Activated CD8-positive, alpha-beta memory T cell treated with anti-CD3 and anti-CD28 coated beads, Interleukin-2, amount 50 U/mL, for 24 hours (primary cell): ENCODE results near the gene LCE1C.

Source experiments
- DNase-seq: peaks from one replicate; pipeline ENCODE4 v3.0.0-alpha.2; 2020; ENCODE audit errors: extremely low read depth

The LCE1C gene, protein sequence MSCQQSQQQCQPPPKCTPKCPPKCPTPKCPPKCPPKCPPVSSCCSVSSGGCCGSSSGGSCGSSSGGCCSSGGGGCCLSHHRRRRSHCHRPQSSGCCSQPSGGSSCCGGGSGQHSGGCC

DNA sequence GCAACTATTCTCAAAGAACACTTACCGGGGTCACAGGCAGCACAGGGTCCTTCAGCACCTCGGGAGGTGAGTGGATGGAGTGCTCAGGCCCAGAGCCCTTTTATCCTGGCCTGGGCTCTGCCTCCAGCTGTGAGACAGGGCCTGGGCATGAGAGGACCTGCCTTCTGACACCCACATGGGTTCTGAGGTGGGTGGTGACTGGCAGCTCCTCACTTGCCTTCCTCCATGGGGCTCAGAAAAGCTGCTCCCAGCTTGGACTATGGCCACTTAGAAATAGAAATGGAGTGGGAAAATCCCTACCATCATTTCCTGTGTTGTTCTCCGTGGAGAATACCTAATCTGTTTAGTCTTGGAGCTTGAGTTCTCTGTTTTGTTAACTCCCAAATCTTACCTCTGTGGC is at the start of gene LCE1C:
Gene LCE1C (minus strand): TSS at position 76 of the 400 bp plus-strand sequence. CDS start 1,173 bp downstream, outside the sequence.
- DNase-seq = no peak

- DNase-seq = no peak
Measured at GRCh38 chr1:152855661-152856060, 49.2 kb upstream of the LCE1C start.

GRCh38 chr1:152842556-152842955 is 36.1 kb upstream of the LCE1C start, which contains the start of gene LCE6A:
TSS of gene LCE6A (plus strand) at chr1:152842856. CDS start at chr1:152843521, 665 bp downstream.
- no peak for DNase-seq

- DNase-seq = no peak
Measured at GRCh38 chr1:152836870-152837269, 30.4 kb upstream of the LCE1C start.

- DNase-seq = no peak
Measured at GRCh38 chr1:152827173-152827572, 20.7 kb upstream of the LCE1C start, which contains the start of gene LCE1A. TSS of gene LCE1A (plus strand) at chr1:152827473. CDS start at chr1:152827473, 0 bp downstream.

DNA sequence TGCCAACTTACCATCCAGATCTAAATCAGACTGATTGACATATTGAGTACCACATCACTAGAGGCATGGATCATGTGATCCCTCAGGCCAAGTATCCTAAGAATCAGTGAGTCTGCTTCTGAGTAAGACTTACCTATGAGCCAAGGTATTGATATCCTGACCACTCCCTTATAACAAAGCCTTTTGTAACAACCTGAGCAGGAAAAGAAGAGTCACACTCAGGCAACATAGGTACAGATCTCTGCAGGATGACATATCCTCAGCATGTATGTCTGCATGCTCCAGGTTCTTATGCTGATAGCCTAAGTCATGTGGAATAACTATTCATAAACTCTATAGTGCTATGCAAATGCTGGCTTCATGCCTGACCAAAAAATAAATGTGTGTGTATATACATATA is 18.5 kb upstream of the LCE1C start:
- DNase-seq = no peak

- DNase-seq = no peak
Measured at GRCh38 chr1:152823294-152823693, 16.8 kb upstream of the LCE1C start.

DNA sequence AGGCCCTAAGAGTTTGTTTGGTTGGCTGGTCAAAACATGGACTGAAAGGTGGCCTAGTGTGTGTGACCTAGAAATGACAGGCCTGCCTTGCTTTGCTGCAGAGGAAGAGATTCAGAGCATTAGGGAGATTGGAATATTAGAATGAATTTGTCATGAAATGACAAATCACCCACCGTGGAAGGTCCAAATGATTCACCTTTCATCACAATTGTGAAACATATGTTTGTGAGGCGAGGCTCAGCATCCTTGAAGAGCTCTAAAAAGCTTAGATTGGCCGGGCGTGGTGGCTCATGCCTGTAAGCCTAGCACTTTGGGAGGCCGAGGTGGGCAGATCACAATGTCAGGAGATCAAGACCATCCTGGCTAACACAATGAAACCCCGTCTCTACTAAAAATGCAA is 10.9 kb upstream of the LCE1C start:
- DNase-seq = no peak

- no peak for DNase-seq
Measured at GRCh38 chr1:152811671-152812070, 5.2 kb upstream of the LCE1C start, which contains the start of gene LCE1B. TSS of gene LCE1B (plus strand) at chr1:152811971. CDS start at chr1:152812447, 476 bp downstream.

- no peak for DNase-seq
Measured at GRCh38 chr1:152811050-152811449, 4.6 kb upstream of the LCE1C start.

GRCh38 chr1:152801333-152801732 is 5.1 kb downstream of the LCE1C start:
- DNase-seq = no peak

DNA sequence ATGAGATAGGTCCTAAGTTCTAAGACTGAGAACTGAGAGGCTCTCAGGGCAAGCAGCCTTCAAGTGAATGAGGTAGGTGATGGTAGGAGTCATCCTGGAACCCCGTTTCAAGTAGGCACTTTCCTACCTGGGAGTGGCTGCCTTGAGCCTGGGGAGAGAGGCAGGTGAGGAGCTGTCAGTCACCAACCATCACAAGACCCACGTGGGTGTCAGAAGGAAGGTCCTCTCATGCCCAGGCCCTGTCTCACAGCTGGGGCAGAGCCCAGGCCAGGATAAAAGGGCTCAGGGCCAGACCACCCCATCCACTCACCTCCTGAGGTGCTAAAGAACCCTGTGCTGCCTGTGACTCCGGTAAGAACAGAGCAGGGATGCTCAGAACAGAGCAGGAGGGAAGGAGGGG is 10.0 kb downstream of the LCE1C start, which contains the start of gene LCE1D:
Gene LCE1D (plus strand): TSS at position 301 of the 400 bp plus-strand sequence. CDS start 1,074 bp downstream, outside the sequence.
- no peak for DNase-seq

DNA sequence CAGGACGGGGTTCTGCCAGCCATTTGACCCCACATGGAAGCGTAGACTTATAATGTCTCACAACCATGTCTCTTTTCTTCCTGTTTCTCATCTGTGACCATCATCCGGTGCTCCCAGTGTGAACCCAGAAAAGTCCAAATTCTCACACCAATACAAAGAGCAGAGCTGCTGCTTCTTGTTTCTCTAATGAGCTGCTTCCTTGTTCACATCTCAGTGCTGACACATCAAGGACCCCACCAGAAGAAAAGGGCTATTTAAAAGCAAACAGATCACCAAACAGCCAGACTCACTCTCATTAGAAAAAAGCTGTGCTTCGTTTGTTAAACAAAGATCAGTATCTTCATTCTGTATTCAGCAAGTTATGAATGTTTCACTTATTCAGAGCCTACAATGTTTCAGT is 10.8 kb downstream of the LCE1C start:
- no peak for DNase-seq

DNA sequence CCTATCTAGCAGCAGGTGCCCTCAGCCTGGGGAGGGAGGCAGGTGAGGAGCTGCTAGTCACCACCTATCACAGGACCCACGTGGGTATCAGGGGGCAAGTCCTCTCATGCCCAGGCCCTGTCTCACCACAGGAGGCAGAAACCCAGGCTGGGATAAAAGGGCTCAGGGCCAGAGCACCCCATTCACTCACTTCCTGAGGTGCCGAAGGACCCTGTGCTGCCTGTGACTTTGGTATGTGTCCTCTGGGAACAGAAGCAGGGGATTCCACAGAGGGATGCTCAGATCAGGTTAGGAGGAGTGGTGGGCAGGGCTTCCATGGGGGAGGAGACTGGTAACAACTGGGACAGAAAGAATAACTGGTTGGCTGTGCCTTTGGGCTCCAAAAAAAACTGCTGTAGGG is 20.4 kb downstream of the LCE1C start, which contains the start of gene LCE1E:
Gene LCE1E (plus strand): TSS at position 181 of the 400 bp plus-strand sequence. CDS start 1,043 bp downstream, outside the sequence.
- DNase-seq = no peak

- no peak for DNase-seq
Measured at GRCh38 chr1:152783095-152783494, 23.4 kb downstream of the LCE1C start.

- no peak for DNase-seq
Measured at GRCh38 chr1:152777510-152778137, 28.8 kb downstream of the LCE1C start.

DNA sequence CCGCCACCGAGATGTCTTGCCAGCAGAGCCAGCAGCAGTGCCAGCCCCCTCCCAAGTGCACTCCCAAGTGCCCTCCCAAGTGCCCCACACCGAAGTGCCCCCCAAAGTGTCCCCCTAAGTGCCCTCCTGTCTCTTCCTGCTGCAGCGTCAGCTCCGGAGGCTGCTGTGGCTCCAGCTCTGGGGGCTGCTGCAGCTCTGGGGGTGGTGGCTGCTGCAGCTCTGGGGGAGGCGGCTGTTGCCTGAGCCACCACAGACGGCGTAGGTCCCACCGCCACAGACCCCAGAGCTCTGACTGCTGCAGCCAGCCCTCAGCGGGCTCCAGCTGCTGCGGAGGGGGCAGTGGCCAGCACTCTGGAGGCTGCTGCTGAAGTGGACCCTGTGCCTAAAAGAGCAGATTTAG is 30.1 kb downstream of the LCE1C start:
- DNase-seq = no peak

GRCh38 chr1:152774875-152775274 is 31.6 kb downstream of the LCE1C start, which contains the start of gene LCE1F:
TSS of gene LCE1F (plus strand) at chr1:152775140. CDS start at chr1:152776372, 1,232 bp downstream.
- no peak for DNase-seq

- DNase-seq = no peak
Measured at GRCh38 chr1:152770411-152770810, 36.0 kb downstream of the LCE1C start.

DNA sequence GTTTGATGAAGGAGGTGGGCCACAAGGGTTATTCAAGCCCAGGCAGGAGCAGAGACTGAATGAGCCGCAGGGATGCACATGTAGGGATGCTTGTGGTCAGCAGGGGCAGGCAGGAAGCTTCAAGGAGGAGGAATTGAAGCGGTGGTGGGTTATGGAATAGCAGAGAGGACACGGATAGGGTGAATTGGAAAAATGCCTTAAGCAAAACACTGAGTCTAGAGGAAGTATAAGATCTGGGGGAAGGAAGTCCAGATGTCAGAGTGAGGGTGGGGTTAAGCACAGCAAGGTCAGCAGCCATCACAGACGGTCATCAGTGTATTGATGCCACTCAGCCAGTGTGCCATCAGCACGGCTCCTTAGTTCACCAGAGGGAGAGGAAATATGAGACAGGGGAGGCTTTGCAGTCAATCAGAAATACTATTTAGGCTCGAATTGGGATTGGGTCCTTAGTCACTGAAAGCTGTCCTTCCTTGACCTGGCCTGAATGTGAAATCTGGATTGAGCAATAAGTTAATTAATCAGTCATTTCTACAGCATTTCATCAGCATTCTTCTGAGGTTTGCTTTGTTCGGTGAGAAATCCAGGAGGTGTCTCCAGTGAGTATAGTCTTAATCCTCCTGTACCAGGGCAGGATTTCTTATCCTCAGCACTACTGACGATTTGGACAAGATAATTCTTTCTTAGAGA is 37.5 kb downstream of the LCE1C start:
- no peak for DNase-seq

- DNase-seq = no peak
Measured at GRCh38 chr1:152761609-152762213, 44.7 kb downstream of the LCE1C start.

DNA sequence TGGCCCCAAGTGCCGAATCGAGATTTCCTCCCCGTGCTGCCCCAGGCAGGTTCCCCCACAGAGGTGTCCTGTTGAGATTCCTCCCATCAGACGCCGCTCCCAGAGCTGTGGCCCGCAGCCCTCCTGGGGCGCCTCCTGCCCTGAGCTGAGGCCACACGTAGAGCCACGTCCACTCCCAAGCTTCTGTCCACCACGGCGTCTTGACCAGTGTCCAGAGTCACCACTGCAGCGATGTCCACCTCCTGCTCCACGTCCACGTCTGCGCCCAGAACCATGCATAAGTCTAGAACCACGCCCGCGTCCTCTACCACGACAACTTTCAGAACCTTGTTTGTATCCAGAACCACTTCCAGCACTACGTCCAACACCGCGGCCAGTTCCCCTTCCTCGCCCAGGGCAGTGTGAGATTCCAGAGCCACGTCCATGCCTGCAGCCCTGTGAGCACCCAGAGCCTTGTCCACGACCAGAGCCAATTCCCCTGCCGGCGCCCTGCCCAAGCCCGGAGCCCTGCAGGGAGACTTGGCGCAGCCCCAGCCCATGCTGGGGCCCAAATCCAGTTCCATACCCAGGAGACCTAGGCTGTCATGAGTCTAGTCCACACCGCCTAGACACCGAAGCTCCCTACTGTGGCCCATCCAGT is 45.8 kb downstream of the LCE1C start:
- no peak for DNase-seq
